Keratinocyte (primary cell): ENCODE measurements around the gene CREBRF. TPM values are rescaled to one million over a fixed set of nuclear protein-coding genes. Genes with fewer than 3 reads are reported as not detected.

ENCODE experiments used
- DNase-seq: peaks from one replicate; pipeline ENCODE4 v3.0.0-alpha.2; 2011; ENCODE audit warnings: low read depth, missing footprints, low spot score
- FAIRE-seq: peaks from 2 replicates; lab custom pipeline; 2011; peaks lifted over from hg19 to GRCh38; lab: Jason Lieb, UNC
- H2AFZ ChIP-seq: 2 replicates; pipeline ENCODE4 v1.6.0; 2012; ENCODE audit warnings: low read length, control low read depth, inconsistent platforms; ENCODE audit not compliant: control insufficient read depth
- H3K27ac ChIP-seq: 2 replicates; pipeline ENCODE4 v1.5.1; 2011; ENCODE audit warnings: low read length; ENCODE audit not compliant: control insufficient read depth, insufficient read depth
- H3K27me3 ChIP-seq: 3 replicates; pipeline ENCODE4 v1.6.0; 2011; ENCODE audit warnings: low read length; ENCODE audit not compliant: control insufficient read depth, insufficient read depth; ENCODE audit errors: extremely low read depth
- H3K36me3 ChIP-seq, 2 experiments: 2 replicates in 1 of 2; 3 replicates in 1 of 2; pipeline ENCODE4 v1.5.1; 2011; ENCODE audit warnings: low read length in 2 of 2, mild to moderate bottlenecking in 1 of 2; ENCODE audit not compliant: control insufficient read depth in 2 of 2, insufficient read depth in 2 of 2; ENCODE audit errors: extremely low read depth in 1 of 2
- H3K4me1 ChIP-seq: 3 replicates; pipeline ENCODE4 v1.5.1; 2011; ENCODE audit warnings: low read length; ENCODE audit not compliant: control insufficient read depth, insufficient read depth; ENCODE audit errors: extremely low read depth
- H3K4me2 ChIP-seq: 3 replicates; pipeline ENCODE4 v1.6.0; 2011; ENCODE audit warnings: low read depth, low read length; ENCODE audit not compliant: control insufficient read depth, insufficient read depth; ENCODE audit errors: extremely low read depth
- H3K4me3 ChIP-seq, 3 experiments: fragments of 200-600 bp in 1 of 3; sonication (generic) in 1 of 3; 2 replicates in 2 of 3; 3 replicates in 1 of 3; pipeline ENCODE4 v1.5.1; 2011 to 2016; ENCODE audit warnings: low read length in 3 of 3, mild to moderate bottlenecking in 3 of 3, control low read depth in 2 of 3, inconsistent platforms in 1 of 3, low read depth in 1 of 3, mixed read lengths in 1 of 3, mixed run types in 1 of 3, moderate library complexity in 1 of 3; ENCODE audit not compliant: control insufficient read depth in 2 of 3, insufficient read depth in 2 of 3; ENCODE audit errors: extremely low read depth in 1 of 3
- H3K79me2 ChIP-seq: 2 replicates; pipeline ENCODE4 v1.6.0; 2012; ENCODE audit warnings: low read length; ENCODE audit not compliant: control insufficient read depth, insufficient read depth
- H3K9ac ChIP-seq: 3 replicates; pipeline ENCODE4 v1.6.0; 2011; ENCODE audit warnings: low read length; ENCODE audit not compliant: control insufficient read depth, insufficient read depth; ENCODE audit errors: extremely low read depth
- H3K9me1 ChIP-seq: 3 replicates; pipeline ENCODE4 v1.6.0; 2011; ENCODE audit warnings: low read length; ENCODE audit not compliant: control insufficient read depth, insufficient read depth; ENCODE audit errors: extremely low read depth
- H3K9me3 ChIP-seq: 2 replicates; pipeline ENCODE4 v1.5.1; 2012; ENCODE audit warnings: low read depth, low read length; ENCODE audit not compliant: control insufficient read depth
- H4K20me1 ChIP-seq: 3 replicates; pipeline ENCODE4 v1.6.0; 2011; ENCODE audit warnings: low read length; ENCODE audit not compliant: control insufficient read depth, insufficient read depth; ENCODE audit errors: extremely low read depth
- CTCF ChIP-seq, 3 experiments: IDR thresholded peaks in 1 of 3; conservative IDR thresholded peaks in 1 of 3; optimal IDR thresholded peaks in 1 of 3; 2 replicates in 2 of 3; 3 replicates in 1 of 3; pipeline versions ENCODE3 to v1.5.1; 2011; ENCODE audit warnings: low read length in 3 of 3, mild to moderate bottlenecking in 3 of 3, moderate library complexity in 2 of 3, control low read depth in 1 of 3, inconsistent platforms in 1 of 3; ENCODE audit not compliant: insufficient read depth in 2 of 3; ENCODE audit errors: extremely low read depth in 1 of 3
- EZH2 ChIP-seq: IDR thresholded peaks from one replicate; pipeline ENCODE4 v1.6.1; 2012; ENCODE audit warnings: inconsistent platforms, mild to moderate bottlenecking, low read length, moderate library complexity
- dilution Hi-C: fragments of 300-500 bp; cut with MboI; formaldehyde crosslinking; loops from one replicate; pipeline ENCODE4 v1.7.0; 2020; ENCODE audit warnings: low sequenced_read_pairs; ENCODE audit not compliant: extremely low pct_ligation_motif_present
- polyA plus RNA-seq, 5 experiments: library from polyadenylated mRNA; depleted of rRNA in 3 of 5; stranded (reverse) in 3 of 5; stranded (forward) in 1 of 5; unstranded in 1 of 5; fragments of >200 nt; gene quantifications; 1 replicate in 1 of 5; 2 replicates in 3 of 5; 3 replicates in 1 of 5; pipeline versions ENCODE4 v1.2.1 to v1.2.3, GENCODE V29; 2011 to 2012; ENCODE audit warnings: missing spikeins in 2 of 5, low read depth in 1 of 5, low replicate concordance in 1 of 5

Gene CREBRF
- polyA plus RNA-seq, 1 donor (not counting 4 experiments of a cell fraction or from before 2014, with no cell fraction given) = 4.1 TPM

DNA sequence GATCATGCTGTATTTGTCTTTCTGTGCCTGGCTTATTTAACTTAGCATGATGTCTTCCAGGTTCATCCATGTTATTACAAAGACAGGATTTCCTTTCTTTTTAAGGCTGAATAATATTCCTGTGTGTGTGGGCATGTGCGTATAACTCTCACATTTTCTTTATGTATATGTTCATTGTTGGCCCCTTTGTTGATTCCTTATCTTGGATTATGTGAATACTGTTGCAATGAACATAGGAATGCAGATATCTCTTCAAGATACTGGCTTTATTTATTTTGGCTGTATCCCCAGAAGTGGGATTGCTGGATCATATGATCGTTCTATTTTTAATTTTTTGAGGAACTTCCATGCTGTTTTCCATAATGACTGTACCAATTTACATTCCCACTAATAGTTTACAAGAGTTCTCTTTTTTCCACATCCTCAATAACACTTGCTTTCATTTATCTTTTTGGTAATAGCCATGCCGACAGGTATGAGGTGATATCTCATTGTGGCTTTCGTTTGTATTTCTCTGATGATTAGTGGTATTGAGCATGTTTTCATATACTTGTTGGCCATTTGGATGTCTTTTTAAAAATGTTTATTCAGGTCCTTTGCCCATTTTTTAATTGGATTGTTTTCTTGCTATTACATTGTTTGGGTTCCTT lies 38.0 kb downstream of the CREBRF start:
- peaks cover 17% of the 10 kb centered on the region for H3K4me1 ChIP-seq
- H3K4me2 ChIP-seq = peak overlapping the region; percentile 31
- H2AFZ ChIP-seq = no peak overlapping the region
- no peak for TF ChIP-seq EZH2
- TF ChIP-seq CTCF (optimal IDR thresholded peaks at IDR 0.05 in 1 of 3, IDR thresholded peaks at IDR 0.05 in 1 of 3, conservative IDR thresholded peaks at IDR 0.05 in 1 of 3; ENCODE audit: extremely low read depth in 1 of 3, insufficient read depth in 2 of 3, low read length in 3 of 3) = no peak
- H3K9ac ChIP-seq = no peak overlapping the region
- no peaks in the 10 kb centered on the region for H3K79me2 ChIP-seq
- no peaks in the 10 kb centered on the region for H4K20me1 ChIP-seq
- no peak overlapping the region for H3K4me3 ChIP-seq
- H3K9me3 ChIP-seq = no peaks in the 10 kb centered on the region
- peak overlapping the region; percentile 19 for H3K27ac ChIP-seq
- DNase-seq (no peak), FAIRE-seq (peak; percentile 23)
- H3K27me3 ChIP-seq = no peaks in the 10 kb centered on the region
- no peaks in the 10 kb centered on the region for H3K9me1 ChIP-seq
- H3K36me3 ChIP-seq = no peaks in the 10 kb centered on the region
- dilution Hi-C loops = no loop called here

GRCh38 chr5:173098787-173099186 lies 42.6 kb downstream of the CREBRF start:
- no peak for FAIRE-seq

More at GRCh38 chr5:173098787-173099186, 42.6 kb downstream of the CREBRF start:
- Histone ChIP-seq H3K9ac (no peak overlapping the region), H3K4me1 (peaks cover 7% of the 10 kb centered on the region), H3K9me3 (no peaks in the 10 kb centered on the region), H2AFZ (no peak overlapping the region), H3K4me3 (no peak overlapping the region), H3K79me2 (no peaks in the 10 kb centered on the region), H3K9me1 (no peaks in the 10 kb centered on the region), H3K36me3 (no peaks in the 10 kb centered on the region), H4K20me1 (no peaks in the 10 kb centered on the region), H3K4me2 (no peak overlapping the region), H3K27me3 (no peaks in the 10 kb centered on the region), H3K27ac (no peak overlapping the region)
- dilution Hi-C loops = no loop called here
- TF ChIP-seq EZH2 (no peak), CTCF (optimal IDR thresholded peaks at IDR 0.05 in 1 of 3, IDR thresholded peaks at IDR 0.05 in 1 of 3, conservative IDR thresholded peaks at IDR 0.05 in 1 of 3; ENCODE audit: extremely low read depth in 1 of 3, insufficient read depth in 2 of 3, low read length in 3 of 3) (no peak)
- no peak for DNase-seq
